Esophagus squamous epithelium (tissue), 4 donors: ENCODE data around the gene AXIN1.

Experiments used
- POLR2A ChIP-seq, 4 donors: fragments of 450-650 bp; IDR thresholded peaks; one replicate each; pipeline ENCODE4 v1.6.1; 2017; ENCODE audit warnings: antibody characterized with exemption in 4 of 4, mild to moderate bottlenecking in 4 of 4, moderate library complexity in 3 of 4
- TF ChIP-seq, protein P1 (sequence below), 6 experiments: fragments of 450-650 bp in 4 of 6; fragments of 200-600 bp in 2 of 6; sonication (generic) in 2 of 6; IDR thresholded peaks; one replicate each; pipeline ENCODE4 v1.5.1; 2016 to 2019; ENCODE audit warnings: antibody characterized with exemption in 6 of 6, mild to moderate bottlenecking in 4 of 6, moderate library complexity in 4 of 6

DNA sequence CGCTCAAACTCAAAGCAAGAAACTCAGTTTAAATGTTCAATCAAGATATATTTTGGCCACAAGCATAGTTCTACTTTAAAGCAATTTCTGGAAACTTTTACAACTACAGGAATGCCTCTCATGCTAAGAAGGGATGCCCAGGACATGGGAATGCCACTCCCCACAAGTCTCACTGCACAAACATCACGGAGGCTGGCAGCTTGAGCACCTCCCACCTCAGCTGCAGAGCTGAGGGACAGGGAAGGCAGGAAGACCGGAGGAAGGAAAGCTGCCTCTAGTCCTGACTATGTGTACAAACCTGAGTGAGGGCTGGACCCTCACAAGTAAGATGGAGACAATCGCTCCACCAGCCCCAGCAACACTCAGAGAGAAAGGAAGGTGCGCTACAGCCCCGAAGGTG is 5.3 kb downstream of the AXIN1 start:
- no peak for TF ChIP-seq POLR2A (IDR thresholded peaks at IDR 0.05)
- TF ChIP-seq, protein P1, sequence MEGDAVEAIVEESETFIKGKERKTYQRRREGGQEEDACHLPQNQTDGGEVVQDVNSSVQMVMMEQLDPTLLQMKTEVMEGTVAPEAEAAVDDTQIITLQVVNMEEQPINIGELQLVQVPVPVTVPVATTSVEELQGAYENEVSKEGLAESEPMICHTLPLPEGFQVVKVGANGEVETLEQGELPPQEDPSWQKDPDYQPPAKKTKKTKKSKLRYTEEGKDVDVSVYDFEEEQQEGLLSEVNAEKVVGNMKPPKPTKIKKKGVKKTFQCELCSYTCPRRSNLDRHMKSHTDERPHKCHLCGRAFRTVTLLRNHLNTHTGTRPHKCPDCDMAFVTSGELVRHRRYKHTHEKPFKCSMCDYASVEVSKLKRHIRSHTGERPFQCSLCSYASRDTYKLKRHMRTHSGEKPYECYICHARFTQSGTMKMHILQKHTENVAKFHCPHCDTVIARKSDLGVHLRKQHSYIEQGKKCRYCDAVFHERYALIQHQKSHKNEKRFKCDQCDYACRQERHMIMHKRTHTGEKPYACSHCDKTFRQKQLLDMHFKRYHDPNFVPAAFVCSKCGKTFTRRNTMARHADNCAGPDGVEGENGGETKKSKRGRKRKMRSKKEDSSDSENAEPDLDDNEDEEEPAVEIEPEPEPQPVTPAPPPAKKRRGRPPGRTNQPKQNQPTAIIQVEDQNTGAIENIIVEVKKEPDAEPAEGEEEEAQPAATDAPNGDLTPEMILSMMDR (IDR thresholded peaks at IDR 0.05): no peak
